ENCODE data around the gene TSPAN15. TPM values are rescaled to one million over a fixed set of nuclear protein-coding genes. Genes with fewer than 3 reads are reported as not detected.
"Not testable (repeated sequence)": the region's sequence is repeated elsewhere in the genome, so short reads cannot be mapped to it uniquely, and the experiment has no call there.

Gene TSPAN15
- total and polyA plus RNA-seq, 9 donors: 52.1 to 103 (median 72.2) TPM

- DNase-seq: no peak
- Histone ChIP-seq H3K9me3 (replicated peaks; ENCODE audit: control insufficient read depth, low read depth, low read length) (no peaks in the 10 kb centered on the region), H3K36me3 (ENCODE audit: control insufficient read depth, insufficient read depth, low read length) (no peaks in the 10 kb centered on the region), H3K4me3 (ENCODE audit: low read length) (no peak overlapping the region), H3K4me1 (ENCODE audit: control insufficient read depth, insufficient read depth, low read length) (peaks cover 42% of the 10 kb centered on the region), H3K27me3 (ENCODE audit: control insufficient read depth, insufficient read depth, low read length) (no peaks in the 10 kb centered on the region), H3K27ac (ENCODE audit: low read length) (no peak overlapping the region)
- no CpG with 5 or more reads among the region's 5 CpGs for WGBS (ENCODE audit: insufficient coverage)
Measured at GRCh38 chr10:69439813-69440506, 11.3 kb upstream of the TSPAN15 start.

- H3K9me3 ChIP-seq (replicated peaks; ENCODE audit: control insufficient read depth, low read depth, low read length): no peaks in the 10 kb centered on the region
- no peaks in the 10 kb centered on the region for H3K36me3 ChIP-seq (ENCODE audit: control insufficient read depth, insufficient read depth, low read length)
- no peak for DNase-seq
- H3K4me1 ChIP-seq (ENCODE audit: control insufficient read depth, insufficient read depth, low read length): peaks cover 16% of the 10 kb centered on the region
- WGBS (ENCODE audit: insufficient coverage): no CpG with 5 or more reads among the region's 1 CpG
- no peak overlapping the region for H3K4me3 ChIP-seq (ENCODE audit: low read length)
- no peaks in the 10 kb centered on the region for H3K27me3 ChIP-seq (ENCODE audit: control insufficient read depth, insufficient read depth, low read length)
- no peak overlapping the region for H3K27ac ChIP-seq (ENCODE audit: low read length)
Measured at GRCh38 chr10:69443354-69443753, 7.9 kb upstream of the TSPAN15 start.

- WGBS (ENCODE audit: insufficient coverage): 77% methylated on average over 3 of the region's 4 CpGs
- DNase-seq: no peak
Measured at GRCh38 chr10:69445041-69445440, 6.2 kb upstream of the TSPAN15 start.

GRCh38 chr10:69446229-69446628, 5.0 kb upstream of the TSPAN15 start:
- no peak overlapping the region for H3K27ac ChIP-seq (ENCODE audit: low read length)
- DNase-seq: no peak

More at GRCh38 chr10:69445041-69445440, 6.2 kb upstream of the TSPAN15 start:
- Histone ChIP-seq H3K27me3 (ENCODE audit: control insufficient read depth, insufficient read depth, low read length) (no peaks in the 10 kb centered on the region), H3K27ac (ENCODE audit: low read length) (no peak overlapping the region), H3K36me3 (ENCODE audit: control insufficient read depth, insufficient read depth, low read length) (no peaks in the 10 kb centered on the region), H3K4me1 (ENCODE audit: control insufficient read depth, insufficient read depth, low read length) (peaks cover 7% of the 10 kb centered on the region), H3K4me3 (ENCODE audit: low read length) (no peak overlapping the region), H3K9me3 (replicated peaks; ENCODE audit: control insufficient read depth, low read depth, low read length) (no peaks in the 10 kb centered on the region)

GRCh38 chr10:69446650-69447151, 4.6 kb upstream of the TSPAN15 start:
- DNase-seq: no peak
- no peak overlapping the region for H3K27ac ChIP-seq (ENCODE audit: low read length)
- H3K9me3 ChIP-seq (replicated peaks; ENCODE audit: control insufficient read depth, low read depth, low read length): no peaks in the 10 kb centered on the region
- H3K27me3 ChIP-seq (ENCODE audit: control insufficient read depth, insufficient read depth, low read length): peaks cover 3% of the 10 kb centered on the region
- WGBS (ENCODE audit: insufficient coverage): 38% methylated on average over 1 of the region's 3 CpGs
- no peak overlapping the region for H3K4me3 ChIP-seq (ENCODE audit: low read length)
- H3K36me3 ChIP-seq (ENCODE audit: control insufficient read depth, insufficient read depth, low read length): no peaks in the 10 kb centered on the region
- H3K4me1 ChIP-seq (ENCODE audit: control insufficient read depth, insufficient read depth, low read length): peaks cover 19% of the 10 kb centered on the region

More at GRCh38 chr10:69446229-69446628, 5.0 kb upstream of the TSPAN15 start:
- Histone ChIP-seq H3K36me3 (ENCODE audit: control insufficient read depth, insufficient read depth, low read length) (no peaks in the 10 kb centered on the region), H3K27me3 (ENCODE audit: control insufficient read depth, insufficient read depth, low read length) (no peaks in the 10 kb centered on the region), H3K9me3 (replicated peaks; ENCODE audit: control insufficient read depth, low read depth, low read length) (no peaks in the 10 kb centered on the region), H3K4me1 (ENCODE audit: control insufficient read depth, insufficient read depth, low read length) (peaks cover 17% of the 10 kb centered on the region), H3K4me3 (ENCODE audit: low read length) (no peak overlapping the region)

GRCh38 chr10:69449841-69450240, 1.4 kb upstream of the TSPAN15 start:
- no CpG with 5 or more reads among the region's 1 CpG for WGBS (ENCODE audit: insufficient coverage)
- Histone ChIP-seq H3K36me3 (ENCODE audit: control insufficient read depth, insufficient read depth, low read length) (no peaks in the 10 kb centered on the region), H3K27me3 (ENCODE audit: control insufficient read depth, insufficient read depth, low read length) (peaks cover 7% of the 10 kb centered on the region), H3K9me3 (replicated peaks; ENCODE audit: control insufficient read depth, low read depth, low read length) (no peaks in the 10 kb centered on the region), H3K4me1 (ENCODE audit: control insufficient read depth, insufficient read depth, low read length) (peaks cover 33% of the 10 kb centered on the region), H3K27ac (ENCODE audit: low read length) (peak overlapping the region; percentile 44), H3K4me3 (ENCODE audit: low read length) (no peak overlapping the region)
- DNase-seq: peak; percentile 63

- not testable (repeated sequence) for H3K27me3 ChIP-seq (ENCODE audit: control insufficient read depth, insufficient read depth, low read length); DNase-seq; H3K9me3 ChIP-seq (replicated peaks; ENCODE audit: control insufficient read depth, low read depth, low read length); H3K27ac ChIP-seq (ENCODE audit: low read length); H3K4me3 ChIP-seq (ENCODE audit: low read length); H3K36me3 ChIP-seq (ENCODE audit: control insufficient read depth, insufficient read depth, low read length)
- H3K4me1 ChIP-seq (ENCODE audit: control insufficient read depth, insufficient read depth, low read length): peaks cover 33% of the 10 kb centered on the region
- WGBS (ENCODE audit: insufficient coverage): 84% methylated on average over 12 of the region's 16 CpGs
Measured at GRCh38 chr10:69450395-69450794, 870 bp upstream of the TSPAN15 start.

GRCh38 chr10:69451784-69452251, 553 bp downstream of the TSPAN15 start:
- Histone ChIP-seq H3K27ac (ENCODE audit: low read length) (no peak overlapping the region), H3K4me1 (ENCODE audit: control insufficient read depth, insufficient read depth, low read length) (peaks cover 37% of the 10 kb centered on the region), H3K9me3 (replicated peaks; ENCODE audit: control insufficient read depth, low read depth, low read length) (no peaks in the 10 kb centered on the region), H3K36me3 (ENCODE audit: control insufficient read depth, insufficient read depth, low read length) (peaks cover 8% of the 10 kb centered on the region), H3K4me3 (ENCODE audit: low read length) (peak overlapping the region; percentile 81), H3K27me3 (ENCODE audit: control insufficient read depth, insufficient read depth, low read length) (peaks cover 7% of the 10 kb centered on the region)
- no peak for DNase-seq
- WGBS (ENCODE audit: insufficient coverage): 2% methylated on average over 31 of the region's 38 CpGs

- Histone ChIP-seq H3K36me3 (ENCODE audit: control insufficient read depth, insufficient read depth, low read length) (peaks cover 11% of the 10 kb centered on the region), H3K4me1 (ENCODE audit: control insufficient read depth, insufficient read depth, low read length) (peaks cover 46% of the 10 kb centered on the region), H3K4me3 (ENCODE audit: low read length) (no peak overlapping the region), H3K27me3 (ENCODE audit: control insufficient read depth, insufficient read depth, low read length) (peaks cover 7% of the 10 kb centered on the region), H3K9me3 (replicated peaks; ENCODE audit: control insufficient read depth, low read depth, low read length) (no peaks in the 10 kb centered on the region), H3K27ac (ENCODE audit: low read length) (no peak overlapping the region)
- no peak for DNase-seq
- WGBS (ENCODE audit: insufficient coverage): 60% methylated on average over 1 of the region's 6 CpGs
Measured at GRCh38 chr10:69452676-69453415, 1.6 kb downstream of the TSPAN15 start.

- H3K4me3 ChIP-seq (ENCODE audit: low read length): no peak overlapping the region
- no peak overlapping the region for H3K27ac ChIP-seq (ENCODE audit: low read length)
- no peaks in the 10 kb centered on the region for H3K9me3 ChIP-seq (replicated peaks; ENCODE audit: control insufficient read depth, low read depth, low read length)
- peaks cover 11% of the 10 kb centered on the region for H3K36me3 ChIP-seq (ENCODE audit: control insufficient read depth, insufficient read depth, low read length)
- H3K27me3 ChIP-seq (ENCODE audit: control insufficient read depth, insufficient read depth, low read length): peaks cover 7% of the 10 kb centered on the region
- peaks cover 54% of the 10 kb centered on the region for H3K4me1 ChIP-seq (ENCODE audit: control insufficient read depth, insufficient read depth, low read length)
- no peak for DNase-seq
Measured at GRCh38 chr10:69453795-69454194, 2.5 kb downstream of the TSPAN15 start.

Measured in muscle of leg (tissue), 11 donors.